GM10266 (cell line): ENCODE data around the gene CCPG1.

Experiments
- DNase-seq: peaks from one replicate; pipeline ENCODE4 v3.0.0; 2012; ENCODE audit errors: extremely low spot score
- TF ChIP-seq, protein P1 (sequence below): IDR thresholded peaks from 2 replicates; pipeline ENCODE4 v1.5.1; 2012; ENCODE audit warnings: mild to moderate bottlenecking, low read depth; ENCODE audit not compliant: control insufficient read depth, insufficient read depth; ENCODE audit errors: missing control alignments

CCPG1 gene

DNA sequence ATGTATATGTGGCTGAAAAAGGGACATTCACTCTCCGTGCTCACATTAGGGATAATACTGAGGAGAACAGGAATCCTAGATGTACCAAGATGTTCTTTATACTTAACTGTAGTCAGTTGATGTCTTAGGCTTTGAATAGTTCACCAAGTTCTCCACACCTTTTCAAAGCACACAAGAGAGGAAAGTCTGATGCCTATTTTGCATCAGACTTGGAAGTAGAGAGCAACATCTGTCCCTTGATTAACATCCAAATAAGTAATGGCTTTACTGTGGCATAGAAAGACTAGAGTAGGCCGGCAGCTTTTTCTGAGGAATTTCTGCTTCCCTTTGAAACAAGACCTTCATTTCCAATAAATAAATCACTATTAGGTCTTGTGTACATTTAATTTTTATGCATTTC is 55.1 kb downstream of the CCPG1 start:
- TF ChIP-seq, protein P1, sequence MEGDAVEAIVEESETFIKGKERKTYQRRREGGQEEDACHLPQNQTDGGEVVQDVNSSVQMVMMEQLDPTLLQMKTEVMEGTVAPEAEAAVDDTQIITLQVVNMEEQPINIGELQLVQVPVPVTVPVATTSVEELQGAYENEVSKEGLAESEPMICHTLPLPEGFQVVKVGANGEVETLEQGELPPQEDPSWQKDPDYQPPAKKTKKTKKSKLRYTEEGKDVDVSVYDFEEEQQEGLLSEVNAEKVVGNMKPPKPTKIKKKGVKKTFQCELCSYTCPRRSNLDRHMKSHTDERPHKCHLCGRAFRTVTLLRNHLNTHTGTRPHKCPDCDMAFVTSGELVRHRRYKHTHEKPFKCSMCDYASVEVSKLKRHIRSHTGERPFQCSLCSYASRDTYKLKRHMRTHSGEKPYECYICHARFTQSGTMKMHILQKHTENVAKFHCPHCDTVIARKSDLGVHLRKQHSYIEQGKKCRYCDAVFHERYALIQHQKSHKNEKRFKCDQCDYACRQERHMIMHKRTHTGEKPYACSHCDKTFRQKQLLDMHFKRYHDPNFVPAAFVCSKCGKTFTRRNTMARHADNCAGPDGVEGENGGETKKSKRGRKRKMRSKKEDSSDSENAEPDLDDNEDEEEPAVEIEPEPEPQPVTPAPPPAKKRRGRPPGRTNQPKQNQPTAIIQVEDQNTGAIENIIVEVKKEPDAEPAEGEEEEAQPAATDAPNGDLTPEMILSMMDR, result no peak
- no peak for DNase-seq

DNA sequence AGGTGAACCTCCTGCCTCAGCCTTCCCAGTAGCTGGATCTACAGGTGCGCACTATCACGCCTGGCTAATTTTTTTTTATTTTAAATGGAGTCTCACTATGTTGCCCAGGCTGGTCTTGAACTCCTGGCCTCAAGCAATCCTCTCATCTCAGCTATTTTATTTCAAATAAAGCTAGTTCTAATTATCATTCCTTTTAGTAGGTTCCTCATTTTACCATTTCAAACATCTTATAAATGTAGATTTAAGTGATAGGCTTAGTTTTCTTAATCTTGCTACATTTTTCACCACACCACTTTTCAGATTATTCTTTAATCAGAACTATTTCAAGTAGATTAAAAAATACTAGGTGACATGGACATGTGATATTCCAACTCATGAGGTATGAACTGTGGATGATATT is 58.9 kb downstream of the CCPG1 start:
- TF ChIP-seq, protein P1, result no peak
- DNase-seq, result no peak

DNA sequence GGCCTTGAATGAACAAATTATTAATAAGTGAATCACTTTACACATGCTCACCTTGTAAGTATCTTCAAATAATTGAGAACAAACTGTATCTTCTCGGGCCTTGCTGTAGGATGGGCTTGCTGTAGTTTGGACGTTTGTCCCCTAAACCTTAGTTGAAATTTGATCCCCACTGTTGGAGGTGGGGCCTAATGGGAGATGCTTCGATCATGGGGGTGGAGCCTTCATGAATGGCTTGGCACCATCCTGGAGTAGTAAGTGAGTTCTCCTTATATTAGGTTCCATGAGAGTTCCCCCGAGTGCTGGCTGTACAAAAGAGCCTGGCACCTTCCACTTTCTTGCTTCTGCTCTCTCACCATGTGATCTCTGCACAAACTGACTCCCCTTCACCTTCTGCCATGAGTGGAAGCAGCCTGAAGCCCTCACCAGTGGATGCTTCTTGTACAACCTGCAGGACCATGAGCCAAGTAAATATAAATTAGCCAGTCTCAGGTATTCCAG is 59.8 kb downstream of the CCPG1 start:
- TF ChIP-seq, protein P1, result no peak

DNA sequence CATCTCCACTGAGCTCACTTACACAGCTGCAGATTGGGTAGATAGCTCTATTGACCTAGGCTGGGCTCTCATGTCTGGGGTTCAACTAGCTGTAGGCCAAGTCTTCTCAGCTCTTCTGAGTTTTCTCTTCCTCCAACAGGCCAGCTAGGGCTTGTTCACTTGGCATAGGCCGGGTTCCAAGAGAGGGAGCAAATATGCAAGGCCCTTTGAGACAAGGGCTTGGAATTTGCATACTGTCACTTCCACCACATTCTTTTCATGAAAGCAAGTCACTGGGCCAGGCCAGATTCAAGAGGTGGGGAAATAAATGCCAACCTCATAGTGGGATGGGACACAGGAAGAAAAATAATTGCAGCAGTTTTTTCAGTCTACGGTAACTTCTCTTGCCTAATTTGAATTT is 64.0 kb downstream of the CCPG1 start:
- DNase-seq, result no peak
- TF ChIP-seq, protein P1, result no peak

More for the DNA sequence above, 59.8 kb downstream of the CCPG1 start:
- DNase-seq, result no peak

DNA sequence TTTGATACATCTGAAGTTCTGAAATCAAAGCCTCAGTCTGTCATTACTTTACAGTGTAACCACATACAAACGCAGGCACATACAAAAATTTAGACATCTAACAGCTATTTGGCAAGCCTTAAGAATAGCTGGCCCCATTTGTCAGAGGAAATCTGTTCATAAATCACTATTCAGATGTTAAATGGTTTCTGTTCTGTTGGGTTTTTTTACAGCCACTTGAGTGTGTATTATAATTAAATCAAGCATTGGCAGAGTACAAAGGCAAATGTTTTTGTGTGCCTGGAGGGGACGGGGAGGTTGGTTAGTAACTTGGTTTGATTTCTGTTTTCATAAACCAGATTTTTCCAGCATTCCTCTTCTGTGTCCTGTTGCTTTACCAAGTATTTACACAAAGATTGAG is 65.0 kb downstream of the CCPG1 start:
- DNase-seq, result no peak
- TF ChIP-seq, protein P1, result no peak

DNA sequence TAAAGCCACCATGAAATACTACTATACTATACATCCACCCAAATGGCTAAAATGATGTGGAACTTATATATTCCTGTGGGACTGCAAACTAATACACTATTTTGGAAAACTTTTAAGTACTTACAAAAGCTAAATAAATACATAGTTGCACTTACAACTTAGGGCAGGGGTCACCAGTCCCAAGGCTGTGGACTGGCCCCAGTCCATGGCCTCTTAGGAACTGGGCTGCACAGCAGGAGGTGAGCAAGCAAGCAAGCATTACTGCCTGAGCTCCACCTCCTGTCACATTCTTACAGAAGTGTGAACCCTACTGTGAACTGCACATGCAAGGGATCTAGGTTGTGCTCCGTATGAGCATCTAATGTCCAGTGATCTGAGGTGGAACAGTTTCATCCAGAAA is 71.0 kb downstream of the CCPG1 start:
- TF ChIP-seq, protein P1, result no peak
- no peak for DNase-seq

DNA sequence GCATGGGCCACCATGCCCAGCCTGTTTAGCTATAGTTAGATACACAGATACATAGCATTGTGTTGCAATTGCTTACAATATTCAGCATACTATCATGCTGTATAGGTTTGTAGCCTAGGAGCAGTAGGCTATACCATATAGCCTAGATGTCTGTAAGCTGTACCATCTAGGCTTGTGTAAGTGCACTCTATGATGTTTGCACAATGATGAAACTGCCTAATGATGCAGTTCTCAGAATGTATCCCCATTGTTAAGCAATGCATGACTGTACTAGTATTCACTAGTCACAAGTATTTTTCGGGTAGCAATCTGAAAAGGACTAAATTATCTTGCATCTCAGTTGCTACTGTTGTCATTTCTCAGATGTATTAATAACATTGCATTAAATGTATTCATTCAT is 73.2 kb downstream of the CCPG1 start:
- no peak for DNase-seq
- TF ChIP-seq, protein P1, result no peak
